Ectodermal cell (in vitro differentiated cells): ENCODE data around the gene FHIT.

Experiments
- H3K27ac ChIP-seq: 2 replicates; pipeline ENCODE4 v1.7.0; 2013; ENCODE audit warnings: mild to moderate bottlenecking, low read depth, low read length; ENCODE audit not compliant: insufficient read depth, poor library complexity, severe bottlenecking
- H3K27me3 ChIP-seq: 2 replicates; pipeline ENCODE4 v1.7.0; 2013; ENCODE audit warnings: mild to moderate bottlenecking, low read length; ENCODE audit not compliant: insufficient read depth, control insufficient read depth, poor library complexity, severe bottlenecking
- H3K36me3 ChIP-seq: one replicate; pipeline ENCODE4 v1.7.0; 2013; ENCODE audit warnings: low read length; ENCODE audit not compliant: control insufficient read depth, insufficient read depth
- H3K4me1 ChIP-seq: one replicate; pipeline ENCODE4 v1.7.0; 2013; ENCODE audit warnings: low read length; ENCODE audit not compliant: control insufficient read depth, insufficient read depth
- H3K4me3 ChIP-seq: 2 replicates; pipeline ENCODE4 v1.7.0; 2013; ENCODE audit warnings: low read depth, low read length, control low read depth; ENCODE audit not compliant: insufficient read depth
- H3K9me3 ChIP-seq: 2 replicates; pipeline ENCODE4 v1.7.0; 2013; ENCODE audit warnings: mild to moderate bottlenecking, low read length, moderate library complexity; ENCODE audit not compliant: control insufficient read depth
- whole genome bisulfite sequencing, 2 experiments: methylation state at CpG; one replicate each; pipeline ENCODE4 v1.1.7; 2013; ENCODE audit warnings: missing lambda C conversion rate in 2 of 2; 5-methylcytosine and 5-hydroxymethylcytosine counted together

FHIT gene

GRCh38 chr3:60190073-60190472, 1061.2 kb downstream of the FHIT start:
- no peaks in the 10 kb centered on the region for H3K9me3 ChIP-seq
- no peak overlapping the region for H3K27ac ChIP-seq
- H3K27me3 ChIP-seq, result no peaks in the 10 kb centered on the region
- WGBS, 2 experiments, result 87 to 94% methylated on average over 2 of the region's 2 CpGs
- no peaks in the 10 kb centered on the region for H3K4me1 ChIP-seq
- H3K36me3 ChIP-seq, result no peaks in the 10 kb centered on the region
- H3K4me3 ChIP-seq, result no peak overlapping the region

DNA sequence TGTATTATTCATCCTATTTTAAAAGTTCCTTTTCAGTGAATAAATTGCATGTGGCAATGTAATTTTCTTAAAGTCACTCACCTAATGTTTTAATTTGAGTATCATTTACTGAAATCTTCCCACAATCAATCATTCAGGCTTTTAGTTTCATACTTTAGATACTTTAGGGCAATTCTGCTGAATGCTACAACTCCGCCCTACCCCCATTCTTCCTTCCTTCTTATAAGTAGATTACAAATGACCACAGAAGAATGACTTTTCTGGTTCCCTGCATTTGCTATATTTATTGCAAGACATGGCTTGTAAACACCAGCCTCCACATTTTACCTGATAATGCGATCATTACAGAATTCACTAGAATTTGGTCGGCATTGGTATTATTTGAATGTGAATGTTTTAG, 1061.9 kb downstream of the FHIT start:
- H3K27ac ChIP-seq, result no peak overlapping the region
- WGBS, 2 experiments, result 85 to 93% methylated on average over 3 of the region's 3 CpGs
- no peaks in the 10 kb centered on the region for H3K4me1 ChIP-seq
- H3K27me3 ChIP-seq, result no peaks in the 10 kb centered on the region
- no peak overlapping the region for H3K4me3 ChIP-seq
- H3K9me3 ChIP-seq, result no peaks in the 10 kb centered on the region
- H3K36me3 ChIP-seq, result no peaks in the 10 kb centered on the region

GRCh38 chr3:60188803-60189202, 1062.4 kb downstream of the FHIT start:
- Histone ChIP-seq H3K9me3 (no peaks in the 10 kb centered on the region), H3K4me1 (no peaks in the 10 kb centered on the region), H3K36me3 (no peaks in the 10 kb centered on the region), H3K27ac (no peak overlapping the region), H3K4me3 (no peak overlapping the region), H3K27me3 (no peaks in the 10 kb centered on the region)
- WGBS, 2 experiments, result 86 to 94% methylated on average over 2 of the region's 2 CpGs

GRCh38 chr3:60187343-60187742, 1063.9 kb downstream of the FHIT start:
- H3K4me1 ChIP-seq, result no peaks in the 10 kb centered on the region
- no peaks in the 10 kb centered on the region for H3K27me3 ChIP-seq
- H3K36me3 ChIP-seq, result no peaks in the 10 kb centered on the region
- 93 to 95% methylated on average over 4 of the region's 4 CpGs for WGBS, 2 experiments
- no peaks in the 10 kb centered on the region for H3K9me3 ChIP-seq
- H3K27ac ChIP-seq, result no peak overlapping the region
- H3K4me3 ChIP-seq, result no peak overlapping the region

- H3K27ac ChIP-seq, result no peak overlapping the region
- no peaks in the 10 kb centered on the region for H3K27me3 ChIP-seq
- 80 to 81% methylated on average over 4 of the region's 4 CpGs for WGBS, 2 experiments
- no peaks in the 10 kb centered on the region for H3K4me1 ChIP-seq
- no peak overlapping the region for H3K4me3 ChIP-seq
- H3K9me3 ChIP-seq, result no peaks in the 10 kb centered on the region
- no peaks in the 10 kb centered on the region for H3K36me3 ChIP-seq
Observed at GRCh38 chr3:60186359-60186758, 1064.9 kb downstream of the FHIT start.

DNA sequence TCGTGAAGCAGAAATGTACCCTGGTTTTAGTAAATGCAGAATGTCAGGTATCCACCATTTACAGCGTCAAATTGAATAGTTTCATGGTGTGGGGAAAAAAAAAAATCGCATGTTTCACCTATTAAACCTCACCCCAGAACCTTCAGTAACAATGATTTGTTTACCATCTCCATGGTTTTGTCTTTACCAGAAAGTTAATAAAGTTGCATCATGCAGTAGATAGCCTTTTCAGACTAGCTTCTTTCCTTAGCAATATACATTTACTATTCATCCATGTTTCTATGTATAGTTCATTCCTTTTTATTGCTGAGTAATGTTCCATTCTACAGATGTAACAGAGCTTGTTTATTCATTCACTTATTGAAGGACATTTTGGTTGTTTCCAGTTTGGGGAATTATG, 1066.1 kb downstream of the FHIT start:
- no peak overlapping the region for H3K4me3 ChIP-seq
- WGBS, 2 experiments, result 96 to 100% methylated on average over 1 to 3 of the region's 3 CpGs
- no peaks in the 10 kb centered on the region for H3K36me3 ChIP-seq
- H3K27ac ChIP-seq, result no peak overlapping the region
- no peaks in the 10 kb centered on the region for H3K27me3 ChIP-seq
- no peaks in the 10 kb centered on the region for H3K4me1 ChIP-seq
- no peaks in the 10 kb centered on the region for H3K9me3 ChIP-seq

DNA sequence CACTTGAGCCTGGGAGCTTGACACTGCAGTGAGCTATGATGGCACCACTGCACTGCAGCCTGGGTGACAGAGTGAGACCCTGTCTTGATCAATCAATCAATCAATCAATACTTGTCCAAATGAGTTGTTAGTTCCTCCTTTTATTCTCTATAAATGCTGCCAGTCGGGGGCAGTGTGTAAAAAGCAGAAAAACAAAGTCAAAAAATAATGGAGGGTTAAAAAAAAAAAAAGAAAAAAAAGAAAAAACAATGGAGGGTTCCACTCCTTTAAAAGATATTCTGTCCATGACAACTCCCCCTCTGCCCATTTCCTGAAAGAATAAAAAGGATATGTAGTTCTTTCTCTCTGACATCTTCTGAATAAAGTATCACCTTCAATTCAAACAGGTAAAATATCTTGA, 1068.6 kb downstream of the FHIT start:
- WGBS, 2 experiments, result 67% methylated on average over 1 of the region's 1 CpG; no CpG with 5 or more reads in 1 of the 2 experiments
- no peaks in the 10 kb centered on the region for H3K36me3 ChIP-seq
- no peaks in the 10 kb centered on the region for H3K4me1 ChIP-seq
- H3K9me3 ChIP-seq, result no peaks in the 10 kb centered on the region
- H3K4me3 ChIP-seq, result no peak overlapping the region
- H3K27ac ChIP-seq, result no peak overlapping the region
- no peaks in the 10 kb centered on the region for H3K27me3 ChIP-seq

GRCh38 chr3:60178931-60179653, 1072.2 kb downstream of the FHIT start:
- 84 to 88% methylated on average over 8 of the region's 8 CpGs for WGBS, 2 experiments

GRCh38 chr3:60177726-60178125, 1073.5 kb downstream of the FHIT start:
- Histone ChIP-seq H3K9me3 (no peaks in the 10 kb centered on the region), H3K4me3 (no peak overlapping the region), H3K4me1 (no peaks in the 10 kb centered on the region), H3K36me3 (no peaks in the 10 kb centered on the region), H3K27me3 (no peaks in the 10 kb centered on the region), H3K27ac (no peak overlapping the region)
- WGBS, 2 experiments, result 94 to 100% methylated on average over 2 of the region's 2 CpGs

More at GRCh38 chr3:60178931-60179653, 1072.2 kb downstream of the FHIT start:
- no peak overlapping the region for H3K4me3 ChIP-seq
- no peaks in the 10 kb centered on the region for H3K4me1 ChIP-seq
- H3K27me3 ChIP-seq, result no peaks in the 10 kb centered on the region
- H3K9me3 ChIP-seq, result no peaks in the 10 kb centered on the region
- H3K36me3 ChIP-seq, result no peaks in the 10 kb centered on the region
- H3K27ac ChIP-seq, result no peak overlapping the region

DNA sequence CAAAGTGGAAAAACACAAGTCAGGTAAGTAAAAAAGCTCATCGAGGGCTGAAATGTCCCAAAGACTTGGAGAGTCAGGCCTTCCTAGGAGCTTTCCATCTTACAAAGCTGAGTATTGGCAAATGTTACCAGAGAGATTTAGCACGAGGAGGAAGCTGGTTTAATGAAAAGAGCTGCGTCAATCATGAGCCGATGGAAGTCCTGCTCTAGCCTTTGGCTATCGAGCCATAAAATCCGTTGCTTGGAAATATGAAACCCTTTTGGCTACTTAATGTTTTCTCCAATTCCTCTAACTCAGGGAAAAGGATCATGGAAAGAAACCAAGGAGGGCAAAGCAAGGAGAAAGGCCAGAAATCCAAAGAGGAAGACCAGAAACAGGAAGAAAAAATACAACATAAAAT, 1074.6 kb downstream of the FHIT start:
- Histone ChIP-seq H3K27ac (no peak overlapping the region), H3K9me3 (no peaks in the 10 kb centered on the region), H3K36me3 (no peaks in the 10 kb centered on the region), H3K4me3 (no peak overlapping the region), H3K4me1 (no peaks in the 10 kb centered on the region), H3K27me3 (no peaks in the 10 kb centered on the region)
- 87% methylated on average over 6 of the region's 6 CpGs for WGBS, 2 experiments
